Measurements from ENCODE around the gene CDH12. TPM values are rescaled to one million over a fixed set of nuclear protein-coding genes. Genes with fewer than 3 reads are reported as not detected.

The CDH12 gene
- total RNA-seq, 1 experiment from 2014 or later, result not detected

DNA sequence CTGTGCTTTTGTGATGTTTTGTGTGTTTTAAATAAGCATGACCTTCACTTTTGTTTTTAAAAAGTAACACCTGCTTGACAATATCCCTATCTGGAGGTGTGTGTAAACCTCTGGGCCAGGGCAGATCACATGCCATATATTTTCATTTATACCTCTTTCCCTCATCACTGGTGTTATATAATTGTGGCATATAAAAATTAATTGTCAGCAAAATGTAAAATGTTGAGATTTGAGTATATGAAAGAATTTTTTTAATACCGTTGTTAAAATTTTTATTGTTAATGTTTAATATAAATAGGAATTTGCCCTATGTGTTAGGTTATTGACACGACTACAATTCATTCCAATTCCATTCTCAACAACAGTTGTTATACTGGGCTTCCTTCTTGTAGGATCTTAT is 6.5 kb downstream of the CDH12 start:
- Histone ChIP-seq H2BK5ac (ENCODE audit: insufficient read length, low read length) (no peak overlapping the region), H4K8ac (replicated peaks; ENCODE audit: insufficient read length, low read depth, low read length) (no peak overlapping the region), H3K27ac (ENCODE audit: insufficient read length, low read depth, low read length) (no peak overlapping the region), H4K20me1 (ENCODE audit: control insufficient read depth, insufficient read depth, insufficient read length) (no peaks in the 10 kb centered on the region), H3T11ph (ENCODE audit: low read length) (no peak overlapping the region), H4K5ac (ENCODE audit: insufficient read length, low read depth, low read length) (no peak overlapping the region), H3K18ac (ENCODE audit: insufficient read length, low read depth, low read length) (no peak overlapping the region), H2BK12ac (ENCODE audit: insufficient read length, low read depth, low read length) (no peak overlapping the region), H3K23me2 (ENCODE audit: insufficient read length, low read depth, low read length, poor library complexity, severe bottlenecking) (no peaks in the 10 kb centered on the region), H2BK120ac (ENCODE audit: low read depth, low read length, poor library complexity, severe bottlenecking) (no peak overlapping the region), H3K9ac (ENCODE audit: extremely low read depth, insufficient read length, low read length) (no peak overlapping the region), H2AK5ac (ENCODE audit: insufficient read length, low read length) (no peak overlapping the region), H3K79me1 (ENCODE audit: insufficient read depth, low read depth, low read length, poor library complexity, severe bottlenecking) (no peaks in the 10 kb centered on the region), H2BK15ac (ENCODE audit: low read depth, low read length) (no peak overlapping the region), H3K23ac (ENCODE audit: insufficient read length, low read depth, low read length) (no peak overlapping the region), H3K79me2 (ENCODE audit: insufficient read depth, low read length) (no peaks in the 10 kb centered on the region), H3K14ac (ENCODE audit: insufficient read depth, low read length) (no peak overlapping the region), H4K91ac (ENCODE audit: insufficient read length, low read depth, low read length) (no peak overlapping the region), H3K56ac (ENCODE audit: insufficient read length, low read depth, low read length) (no peak overlapping the region), H3K4ac (ENCODE audit: low read depth, low read length) (no peak overlapping the region), H3K4me1 (ENCODE audit: insufficient read depth, low read length) (no peaks in the 10 kb centered on the region), H2BK20ac (ENCODE audit: low read depth, low read length, poor library complexity, severe bottlenecking) (no peak overlapping the region), H3K9me3 (ENCODE audit: control insufficient read depth, low read depth, low read length) (no peaks in the 10 kb centered on the region), H3K4me2 (ENCODE audit: insufficient read depth, insufficient read length, low read length) (no peak overlapping the region), H3K27me3 (ENCODE audit: insufficient read depth, low read length) (no peaks in the 10 kb centered on the region), H2AFZ (ENCODE audit: low read length) (no peak overlapping the region)
- H3K4me1 Mint-ChIP-seq, result no peaks in the 10 kb centered on the region
- TF ChIP-seq, protein P1, sequence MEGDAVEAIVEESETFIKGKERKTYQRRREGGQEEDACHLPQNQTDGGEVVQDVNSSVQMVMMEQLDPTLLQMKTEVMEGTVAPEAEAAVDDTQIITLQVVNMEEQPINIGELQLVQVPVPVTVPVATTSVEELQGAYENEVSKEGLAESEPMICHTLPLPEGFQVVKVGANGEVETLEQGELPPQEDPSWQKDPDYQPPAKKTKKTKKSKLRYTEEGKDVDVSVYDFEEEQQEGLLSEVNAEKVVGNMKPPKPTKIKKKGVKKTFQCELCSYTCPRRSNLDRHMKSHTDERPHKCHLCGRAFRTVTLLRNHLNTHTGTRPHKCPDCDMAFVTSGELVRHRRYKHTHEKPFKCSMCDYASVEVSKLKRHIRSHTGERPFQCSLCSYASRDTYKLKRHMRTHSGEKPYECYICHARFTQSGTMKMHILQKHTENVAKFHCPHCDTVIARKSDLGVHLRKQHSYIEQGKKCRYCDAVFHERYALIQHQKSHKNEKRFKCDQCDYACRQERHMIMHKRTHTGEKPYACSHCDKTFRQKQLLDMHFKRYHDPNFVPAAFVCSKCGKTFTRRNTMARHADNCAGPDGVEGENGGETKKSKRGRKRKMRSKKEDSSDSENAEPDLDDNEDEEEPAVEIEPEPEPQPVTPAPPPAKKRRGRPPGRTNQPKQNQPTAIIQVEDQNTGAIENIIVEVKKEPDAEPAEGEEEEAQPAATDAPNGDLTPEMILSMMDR (conservative IDR thresholded peaks at IDR 0.05), result no peak
- WGBS (ENCODE audit: extremely low coverage, insufficient read length, low lambda C conversion rate), result 100% methylated on average over 1 of the region's 2 CpGs
- no peak for DNase-seq
- peaks cover 14% of the 10 kb centered on the region for H3K27me3 Mint-ChIP-seq (ENCODE audit: low read depth)
- H3K4me3 Mint-ChIP-seq, result no peak overlapping the region
- H3K9me3 Mint-ChIP-seq, result no peaks in the 10 kb centered on the region
- H3K27ac Mint-ChIP-seq, result no peak overlapping the region
- no peaks in the 10 kb centered on the region for H3K36me3 Mint-ChIP-seq (ENCODE audit: insufficient read depth in 1 of 3, low read depth in 3 of 3)
